ENCODE results near the gene DHX16.

GRCh38 chr6:30690403-30691207, 17.8 kb upstream of the DHX16 start, which contains the start of gene NRM:
- TF ChIP-seq CTCF (IDR thresholded peaks at IDR 0.05) (no peak), POLR2A (IDR thresholded peaks at IDR 0.05) (peak in 1 of 4 donors; percentile 40), EP300 (IDR thresholded peaks at IDR 0.05) (peak in 1 of 4 donors; percentile 50)

All from upper lobe of left lung (tissue), 4 donors.